NCI-H2171 treated with DMSO at 0.1 percent for 48 hours (cell line): ENCODE measurements around the gene LMCD1.

Experiments
- DNase-seq: peaks from one replicate; lab custom pipeline; 2025; lab: John Stamatoyannopoulos, UW

LMCD1 gene, protein sequence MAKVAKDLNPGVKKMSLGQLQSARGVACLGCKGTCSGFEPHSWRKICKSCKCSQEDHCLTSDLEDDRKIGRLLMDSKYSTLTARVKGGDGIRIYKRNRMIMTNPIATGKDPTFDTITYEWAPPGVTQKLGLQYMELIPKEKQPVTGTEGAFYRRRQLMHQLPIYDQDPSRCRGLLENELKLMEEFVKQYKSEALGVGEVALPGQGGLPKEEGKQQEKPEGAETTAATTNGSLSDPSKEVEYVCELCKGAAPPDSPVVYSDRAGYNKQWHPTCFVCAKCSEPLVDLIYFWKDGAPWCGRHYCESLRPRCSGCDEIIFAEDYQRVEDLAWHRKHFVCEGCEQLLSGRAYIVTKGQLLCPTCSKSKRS

DNA sequence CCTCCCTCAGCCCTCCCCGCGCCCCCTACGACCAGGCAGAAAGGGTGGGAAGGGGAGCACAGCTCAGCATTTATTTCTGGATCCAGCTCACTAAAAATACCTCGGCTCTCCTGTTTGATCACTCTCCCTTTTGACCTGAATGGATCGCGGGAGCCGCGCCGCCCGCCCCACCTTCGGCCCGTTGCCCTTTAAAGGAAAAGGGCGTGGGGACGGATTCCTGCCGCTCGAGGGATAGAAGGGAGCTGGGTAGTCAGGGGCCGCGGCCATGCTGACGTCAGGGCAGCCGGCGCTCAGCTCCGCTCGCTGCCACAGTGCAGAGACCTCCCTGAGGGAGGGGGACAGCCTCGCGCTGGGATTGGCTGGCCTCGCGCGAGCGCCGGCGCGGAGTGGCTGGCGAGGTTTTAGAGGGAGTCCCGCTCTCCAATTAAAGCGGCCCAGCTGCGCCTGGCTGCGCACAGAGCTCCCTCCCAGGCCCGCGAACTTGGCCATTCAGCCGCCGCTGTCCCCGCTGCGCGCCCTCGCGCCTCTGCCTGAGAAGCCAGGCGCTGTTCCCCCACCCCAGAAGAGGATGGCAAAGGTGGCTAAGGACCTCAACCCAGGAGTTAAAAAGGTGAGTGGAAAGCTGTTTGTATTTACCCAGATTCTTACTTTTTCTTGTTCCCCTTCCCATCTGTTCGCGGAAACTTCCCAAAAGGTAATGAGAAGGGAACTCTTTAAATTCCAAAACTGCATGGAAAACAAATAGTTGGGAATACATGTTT, at the start of gene LMCD1:
LMCD1 (plus strand) TSS at position 453 of the 761 bp plus-strand sequence; CDS start at position 569, 116 bp downstream.
- DNase-seq: peak; percentile 60

DNA sequence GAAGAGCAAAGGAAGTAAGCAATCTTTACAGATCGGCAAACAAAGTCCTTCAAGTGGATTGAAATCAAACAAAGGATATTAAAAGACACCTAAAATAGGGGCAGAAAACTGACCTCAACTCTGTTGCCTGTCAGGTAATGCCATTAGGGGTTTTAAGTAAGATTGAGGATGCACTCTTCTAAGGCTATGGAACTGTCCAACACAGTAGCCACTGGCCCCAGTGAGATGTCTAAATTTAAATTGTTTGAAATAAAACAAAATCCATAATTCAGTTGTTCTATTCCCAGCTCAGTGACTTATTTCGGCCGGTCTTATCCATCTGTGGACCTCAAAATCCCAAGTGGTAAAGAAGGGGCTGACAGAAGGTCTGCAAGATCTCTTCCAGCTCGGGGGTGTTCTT, 49.5 kb upstream of the LMCD1 start:
- DNase-seq: no peak

DNA sequence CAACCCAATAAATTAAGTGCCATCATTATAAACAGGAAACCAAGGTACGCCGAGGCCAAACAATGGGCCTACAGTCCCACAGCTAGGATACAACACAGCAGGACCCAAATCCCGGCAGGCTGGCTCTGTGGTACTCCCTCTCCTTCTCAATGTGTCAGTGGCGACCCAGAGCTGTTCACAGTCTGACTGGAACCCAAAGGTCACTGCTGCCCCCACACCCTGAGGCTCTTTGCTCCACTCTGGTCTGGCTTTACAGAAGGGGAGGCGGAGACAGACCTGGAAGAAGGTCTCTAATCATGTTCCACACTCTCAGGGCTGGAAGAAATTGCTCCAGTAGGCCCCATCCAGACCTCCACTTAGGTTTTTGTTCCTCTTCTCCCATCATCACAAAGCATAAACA, 48.5 kb upstream of the LMCD1 start:
- no peak for DNase-seq

DNA sequence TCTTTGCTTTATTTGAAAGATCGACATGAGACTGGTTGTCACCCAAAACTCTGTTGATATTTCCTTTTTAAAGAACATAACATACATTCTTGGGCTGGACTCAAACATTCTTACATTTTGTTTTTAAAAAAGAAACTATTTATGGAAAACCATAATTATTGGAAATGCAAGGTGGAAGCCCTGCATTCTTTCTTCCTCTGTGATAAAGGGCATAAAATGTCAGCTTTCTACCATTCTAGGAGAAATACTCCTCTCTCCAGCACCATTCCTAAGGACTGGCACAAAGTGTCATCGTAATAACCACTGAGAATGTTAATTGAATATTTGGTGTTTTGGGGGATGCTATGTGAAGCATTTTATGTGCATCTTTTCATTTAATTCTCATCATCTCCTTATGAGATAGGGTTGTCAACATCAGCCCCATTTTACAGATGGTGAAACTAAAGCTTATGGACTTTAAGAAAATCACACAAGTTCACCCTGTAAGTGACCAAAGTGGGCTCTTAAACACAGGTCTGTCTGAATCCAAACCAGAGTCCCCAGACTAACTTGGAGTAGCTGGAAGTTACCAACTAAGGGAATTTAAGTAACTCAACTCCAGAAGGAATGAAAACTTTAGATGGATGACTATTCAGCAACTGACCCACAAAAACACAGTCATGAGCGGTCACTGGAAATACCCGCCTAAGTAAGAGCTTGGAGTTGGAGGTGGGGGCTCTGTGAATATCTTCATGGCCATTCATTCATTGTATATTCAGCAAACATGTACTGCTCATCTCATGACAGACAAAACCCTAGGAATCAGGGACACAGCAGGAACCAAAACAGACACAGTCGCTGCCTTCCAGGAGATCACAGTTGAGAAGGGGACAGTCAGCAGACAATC, 45.9 kb upstream of the LMCD1 start:
- no peak for DNase-seq

DNA sequence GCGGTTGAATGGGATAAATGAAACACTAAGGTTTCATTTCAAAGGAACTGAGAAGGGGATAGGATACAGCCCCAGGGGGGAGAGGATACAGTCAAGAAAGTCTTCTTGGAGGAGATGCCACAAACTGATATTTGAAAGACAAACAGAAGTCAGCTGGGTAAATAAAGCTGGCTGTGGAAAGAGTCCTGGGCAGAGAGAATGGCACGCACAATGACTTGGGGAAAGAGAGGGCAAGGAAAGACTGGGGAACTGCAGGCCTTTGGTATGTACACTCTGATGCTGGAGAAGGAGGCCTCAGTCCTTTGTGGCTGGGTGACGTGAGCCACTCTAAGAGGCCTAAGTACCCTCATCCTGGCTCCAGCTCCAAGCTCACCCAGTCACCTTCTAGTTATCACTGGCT, 45.2 kb upstream of the LMCD1 start:
- DNase-seq: no peak

DNA sequence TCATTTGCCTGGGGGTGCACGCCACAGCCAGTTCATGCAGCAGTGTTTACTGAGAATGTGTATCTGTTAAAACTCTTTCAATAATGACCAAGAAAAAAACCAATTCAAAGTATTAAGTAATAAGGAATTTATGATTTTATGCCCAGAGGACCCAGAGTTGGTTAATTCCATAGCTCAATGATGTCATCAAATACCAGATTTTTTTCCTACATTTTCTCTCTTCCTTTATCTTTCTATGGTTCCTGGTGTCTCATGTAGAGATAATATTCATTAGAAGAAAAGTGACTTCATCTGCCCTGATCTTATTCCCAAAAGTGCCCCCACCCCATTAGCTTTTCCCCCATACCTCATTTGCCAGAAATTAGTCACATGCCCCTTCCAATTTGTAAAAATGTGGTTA, 44.6 kb upstream of the LMCD1 start:
- no peak for DNase-seq

DNA sequence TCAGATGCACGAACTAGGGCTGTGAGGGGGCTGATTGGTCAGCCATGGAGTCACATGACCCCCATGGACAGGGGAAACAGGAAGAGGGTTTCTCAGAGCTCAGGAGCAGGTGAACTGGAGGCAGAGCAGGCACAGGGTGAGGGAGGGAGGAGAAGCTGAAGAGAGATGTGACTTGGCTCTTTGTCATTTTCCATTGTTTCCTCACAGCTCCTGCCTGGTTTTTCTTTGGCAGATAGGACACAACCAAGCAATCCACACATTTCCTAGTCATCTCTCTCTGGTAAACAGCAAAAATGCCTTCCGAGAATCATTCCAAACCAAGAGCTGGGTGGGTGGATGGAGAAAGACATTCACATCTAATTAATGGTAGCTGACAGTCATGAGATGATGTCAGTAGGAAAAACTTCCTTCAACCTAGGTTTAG, 43.4 kb upstream of the LMCD1 start:
- no peak for DNase-seq

DNA sequence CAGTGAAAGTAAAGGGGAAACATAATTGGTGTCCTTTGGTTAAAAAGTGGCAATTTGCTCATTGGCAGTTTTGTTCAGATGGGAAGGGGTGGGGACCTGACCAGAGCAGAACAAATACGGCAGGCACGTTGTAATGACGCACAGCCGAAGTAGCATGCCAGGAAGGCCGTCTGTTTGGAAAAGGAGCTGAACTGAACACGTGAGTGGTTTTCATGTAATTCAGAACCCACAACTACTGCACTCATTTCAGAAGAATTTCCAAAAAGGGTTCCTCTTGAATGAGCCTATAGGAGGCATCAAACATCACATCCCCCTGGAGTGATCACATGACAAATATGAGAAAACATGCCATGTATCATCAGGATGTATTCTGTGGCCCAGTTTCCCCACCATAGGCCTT, 42.9 kb upstream of the LMCD1 start:
- DNase-seq: no peak

DNA sequence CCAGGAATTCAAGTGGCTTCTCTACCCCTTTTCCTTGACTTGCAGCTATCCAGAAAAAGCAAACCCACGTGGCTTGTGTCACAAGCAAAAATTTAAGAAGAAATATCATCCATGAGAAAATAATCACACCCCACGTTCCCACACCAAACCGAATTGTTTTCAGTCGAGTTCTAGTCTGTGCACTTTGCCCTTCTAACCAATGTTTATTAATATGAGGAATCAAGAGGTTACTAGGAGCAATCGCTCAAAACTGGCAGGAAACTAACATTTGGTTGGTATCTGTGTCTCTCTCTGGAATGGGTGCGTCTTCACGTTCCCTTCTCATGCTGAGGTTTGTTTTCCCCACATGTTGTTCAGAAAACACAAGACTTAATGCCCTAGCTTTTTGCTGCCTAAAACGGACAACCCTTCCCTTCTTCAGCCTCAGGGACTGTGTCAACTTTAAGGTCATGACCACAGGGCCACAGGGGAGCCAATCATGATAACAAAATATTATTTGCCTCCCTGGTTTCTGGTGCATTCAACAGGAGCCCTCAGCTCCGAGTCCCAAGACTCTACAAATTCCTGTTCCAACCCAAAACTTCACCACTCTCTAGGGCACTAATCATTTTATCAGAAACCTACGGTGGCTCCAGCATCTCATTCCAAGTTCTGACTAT, 41.4 kb upstream of the LMCD1 start:
- no peak for DNase-seq

DNA sequence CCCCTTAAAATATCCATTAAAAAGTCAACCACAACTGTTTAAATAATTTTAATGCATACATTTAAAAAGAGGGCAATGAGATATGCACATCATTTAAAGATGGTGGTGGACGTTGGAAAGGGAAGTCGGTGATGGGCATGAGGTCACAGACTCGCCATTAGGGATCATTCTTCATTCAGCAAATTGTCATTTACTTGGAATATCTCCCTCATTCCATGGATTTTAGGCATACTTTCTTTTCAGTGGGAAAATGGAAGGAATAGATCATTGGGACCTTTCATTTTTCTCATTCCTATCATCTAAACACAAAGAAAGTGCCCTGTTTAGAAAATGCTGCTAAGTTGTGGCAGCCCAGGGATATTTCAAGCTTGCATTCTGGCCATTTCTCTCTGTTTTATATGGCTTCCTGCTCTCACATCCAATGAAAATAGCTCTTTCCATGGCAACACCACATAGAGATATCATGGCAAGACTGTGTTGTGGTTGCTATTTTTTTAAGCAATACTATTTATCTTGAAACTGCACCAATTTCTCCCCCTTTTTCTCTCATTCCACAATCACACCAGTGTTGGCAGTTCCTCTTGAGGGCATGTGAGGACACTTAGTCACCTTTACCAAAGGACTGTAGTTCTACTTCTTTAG, 40.7 kb upstream of the LMCD1 start:
- no peak for DNase-seq

DNA sequence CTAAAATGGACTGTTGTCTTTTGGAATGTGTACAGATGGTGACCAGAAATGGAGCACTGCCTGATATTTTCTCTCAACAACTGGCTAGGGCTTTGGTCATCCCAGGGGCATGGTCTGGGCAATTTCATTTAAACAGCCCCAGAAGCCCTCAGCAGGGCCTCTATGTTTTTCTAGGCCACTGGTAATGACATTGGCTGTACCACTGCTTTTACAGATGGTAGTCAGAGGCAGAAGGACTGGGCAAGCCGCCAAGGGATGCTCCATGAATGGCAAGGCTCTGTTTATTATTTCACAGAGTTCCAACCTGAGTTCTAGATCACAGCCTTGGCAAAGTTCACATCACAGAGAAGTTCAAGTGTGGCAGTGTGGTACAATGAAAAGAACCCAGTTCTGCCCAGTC, 37.0 kb upstream of the LMCD1 start:
- DNase-seq: no peak

DNA sequence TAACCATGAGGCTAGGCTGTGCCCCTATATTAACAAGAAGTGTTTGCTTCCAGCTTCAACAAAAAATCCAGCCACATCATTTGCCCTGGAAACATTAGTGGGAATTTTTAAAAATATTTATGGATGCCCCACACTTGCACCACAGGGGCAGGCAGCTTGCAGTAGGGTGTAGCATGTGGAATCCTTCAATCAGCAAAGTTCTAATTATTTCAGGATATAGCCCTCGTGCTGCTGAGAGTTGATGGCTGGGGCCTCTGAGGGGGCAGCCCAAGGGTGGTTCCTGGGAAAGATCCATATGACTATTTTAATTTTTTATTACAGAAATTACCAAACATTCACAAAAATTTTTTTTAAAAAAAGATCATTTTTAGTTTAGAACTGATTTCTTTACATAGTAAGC, 35.1 kb upstream of the LMCD1 start:
- DNase-seq: no peak

DNA sequence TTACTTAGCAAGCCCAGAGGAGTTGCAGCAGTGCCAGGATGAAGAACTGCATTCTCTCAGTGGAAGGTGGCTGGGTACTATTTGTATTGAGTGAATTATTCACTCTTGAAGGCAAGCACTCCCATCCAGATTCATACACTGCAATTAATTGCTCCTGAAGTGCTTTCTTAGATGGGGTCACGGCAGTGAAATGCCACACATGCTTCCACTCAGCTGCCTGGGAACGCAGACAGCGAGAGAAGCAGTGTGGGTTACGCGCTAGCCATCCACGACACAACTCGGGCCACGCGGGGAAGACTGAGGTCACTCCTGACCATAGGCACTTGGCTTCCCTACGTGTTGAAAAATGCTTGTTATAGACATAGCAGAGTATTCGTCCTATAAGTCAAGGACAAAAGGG, 30.8 kb upstream of the LMCD1 start:
- no peak for DNase-seq

DNA sequence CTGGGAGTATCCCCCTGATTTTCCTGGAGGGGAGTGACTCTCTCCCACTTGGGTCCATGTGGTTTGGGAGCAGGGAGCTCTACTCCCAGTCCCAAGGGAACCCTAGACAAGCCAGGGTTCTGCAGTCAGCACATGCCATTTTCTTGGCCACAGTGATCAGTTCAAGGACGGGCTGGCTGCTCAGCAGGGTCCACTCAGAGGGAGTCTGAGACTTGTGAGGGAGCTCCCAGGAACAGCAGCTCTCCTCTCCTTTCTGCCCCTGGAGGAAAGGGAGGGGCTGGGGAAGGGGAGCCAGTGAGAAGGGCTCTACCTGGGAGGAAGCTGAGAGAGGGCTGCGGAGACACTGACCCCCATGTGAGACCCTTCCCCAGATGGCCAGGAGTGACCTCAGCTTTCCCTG, 29.1 kb upstream of the LMCD1 start:
- DNase-seq: no peak

DNA sequence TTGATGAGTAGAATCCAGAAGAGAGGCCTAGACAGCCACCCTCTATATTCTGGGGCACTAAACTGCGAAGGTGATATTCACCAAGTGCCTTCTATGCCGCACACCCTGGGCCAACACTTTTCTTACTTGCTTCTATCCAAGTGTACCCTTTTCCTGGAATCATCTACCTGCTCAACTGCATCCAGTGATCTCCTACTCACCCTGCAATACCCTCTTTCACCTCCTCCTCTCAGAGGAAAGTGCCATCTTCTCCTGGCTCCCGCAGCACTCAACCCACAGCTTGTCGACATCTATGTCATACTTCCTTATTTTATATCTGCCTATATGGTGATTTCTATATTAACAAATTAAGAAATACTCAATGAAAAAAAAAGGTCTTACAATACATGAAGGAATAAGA, 28.6 kb upstream of the LMCD1 start:
- DNase-seq: no peak

DNA sequence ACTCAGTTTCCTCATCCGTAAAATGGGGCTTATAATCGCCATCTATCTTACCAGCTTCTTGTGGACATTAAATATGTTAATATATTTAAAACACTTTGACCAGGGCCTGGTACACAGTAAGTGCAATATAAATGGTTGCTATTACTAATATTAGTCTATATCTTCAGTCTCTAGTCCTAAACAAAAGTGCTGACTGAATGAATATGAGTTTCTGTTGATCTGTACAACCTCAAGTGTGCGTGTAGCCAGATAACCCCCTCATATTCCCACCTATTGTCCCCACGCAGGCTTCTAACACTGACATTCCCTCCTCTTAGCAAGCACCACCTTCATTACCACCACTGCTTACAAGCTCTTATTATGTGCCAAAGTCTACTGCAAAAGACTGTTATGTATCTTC, 27.6 kb upstream of the LMCD1 start:
- DNase-seq: no peak

DNA sequence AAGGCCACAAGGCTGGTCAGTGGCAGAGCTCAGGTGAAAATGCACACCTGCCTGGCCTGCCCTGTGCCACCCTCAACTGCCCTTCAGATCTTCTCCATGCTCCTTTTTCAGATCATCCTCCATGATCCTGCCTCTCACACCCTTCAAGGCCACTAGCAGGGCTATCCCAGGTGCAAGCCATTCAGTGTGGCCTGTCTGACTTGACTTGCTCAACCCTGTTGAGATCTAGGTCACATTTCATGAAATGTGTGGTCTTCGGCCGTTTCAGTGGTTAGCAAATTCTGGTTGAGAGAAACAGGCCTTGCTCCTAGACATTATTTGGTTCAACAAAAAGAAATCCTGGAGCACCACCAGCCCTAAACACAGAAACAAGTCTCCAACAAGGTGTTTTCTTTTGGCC, 26.6 kb upstream of the LMCD1 start:
- no peak for DNase-seq

DNA sequence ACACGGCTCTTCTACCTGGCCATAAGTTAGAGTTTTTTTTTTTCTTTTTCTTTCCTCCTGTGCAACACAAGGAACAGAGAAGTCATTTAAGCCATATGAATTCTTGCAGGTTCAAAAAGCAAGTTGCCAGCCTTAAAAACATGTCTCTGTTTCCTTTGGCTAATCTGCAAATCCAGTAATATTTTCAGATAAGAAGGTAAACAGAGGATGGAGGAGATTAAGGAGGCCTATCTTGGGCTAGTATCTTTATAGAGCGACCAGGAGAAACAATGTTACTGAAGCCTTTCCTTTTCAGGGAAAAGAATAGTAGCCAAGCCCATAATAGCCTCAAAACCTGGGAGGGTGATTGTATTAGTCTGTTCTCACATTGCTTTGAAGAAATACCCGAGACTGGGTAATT, 20.9 kb upstream of the LMCD1 start:
- no peak for DNase-seq

DNA sequence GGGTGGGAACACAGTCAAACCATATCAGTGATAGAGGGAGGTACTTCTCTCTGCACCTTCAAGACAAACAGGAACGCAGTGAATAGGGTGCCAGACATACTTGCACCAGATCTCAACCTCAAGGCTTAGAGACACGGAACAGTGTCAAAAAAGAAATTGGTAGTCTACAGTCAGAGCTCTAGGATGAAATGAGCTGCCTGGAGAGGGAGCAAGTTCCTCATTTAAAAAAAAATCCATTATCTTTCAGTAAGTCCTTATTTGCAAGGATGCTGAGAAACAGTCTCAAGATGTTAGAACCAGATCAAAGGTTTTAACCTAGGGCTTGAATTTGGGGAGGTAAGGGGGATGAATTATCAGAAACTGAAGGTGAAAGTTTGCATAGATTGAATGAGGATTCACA, 20.2 kb upstream of the LMCD1 start:
- no peak for DNase-seq

DNA sequence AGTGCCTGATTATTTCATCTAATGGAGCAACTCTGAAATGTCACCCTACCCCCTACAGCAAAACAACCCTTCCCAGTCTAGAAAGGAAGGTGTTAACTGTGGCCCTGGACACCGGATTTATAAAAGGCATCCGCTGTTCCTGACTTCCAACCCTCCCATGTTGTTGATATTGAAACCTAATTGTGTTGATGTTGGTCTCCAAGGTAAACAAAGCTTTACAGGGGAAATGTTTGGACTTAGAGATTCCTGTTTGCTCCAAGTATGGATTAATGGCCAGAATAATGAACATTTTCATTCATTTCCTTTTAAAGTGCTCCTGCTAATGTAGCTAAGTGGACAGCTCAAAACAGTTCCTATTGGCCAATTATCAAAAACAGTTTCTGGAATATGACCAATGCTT, 19.4 kb upstream of the LMCD1 start:
- DNase-seq: no peak

DNA sequence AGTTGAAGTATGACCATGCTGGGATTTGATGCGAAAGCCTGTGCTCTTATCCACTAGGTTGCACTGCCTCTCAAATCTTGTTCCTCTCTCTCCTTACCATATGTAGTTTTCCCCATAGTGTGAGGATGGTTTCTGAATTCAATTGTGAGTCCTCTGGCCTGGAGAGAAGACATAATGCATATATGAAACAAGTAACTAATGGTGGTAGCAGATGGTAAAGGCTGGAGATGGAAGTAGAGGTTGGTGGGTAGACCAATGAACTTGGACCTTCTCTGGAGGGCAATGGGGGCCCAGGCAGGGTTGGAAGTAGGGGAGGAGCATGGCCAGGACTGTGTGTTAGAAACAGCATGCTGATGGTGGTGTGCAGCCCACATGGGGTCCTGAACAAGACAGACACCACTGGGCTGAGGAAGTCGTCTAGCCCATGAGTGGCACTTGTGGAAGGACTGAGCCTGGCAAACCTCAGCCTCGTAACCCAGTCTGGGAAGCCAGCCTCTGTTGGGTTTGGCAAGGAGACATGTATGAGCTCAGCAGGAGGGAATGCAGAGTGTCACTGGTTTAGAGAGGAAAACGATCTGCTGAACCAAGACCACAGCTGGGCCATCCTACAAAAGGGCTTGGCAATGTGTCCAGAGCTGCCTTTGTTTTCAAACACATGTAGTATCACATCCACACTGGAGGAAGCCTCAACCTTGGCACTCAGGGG, 18.5 kb upstream of the LMCD1 start:
- no peak for DNase-seq
